ENCODE measurements around the gene SUOX. TPM values are rescaled to one million over a fixed set of nuclear protein-coding genes. Genes with fewer than 3 reads are reported as not detected.

The SUOX gene
- total RNA-seq, 1 donor from 2014 or later: 12.9 TPM

DNA sequence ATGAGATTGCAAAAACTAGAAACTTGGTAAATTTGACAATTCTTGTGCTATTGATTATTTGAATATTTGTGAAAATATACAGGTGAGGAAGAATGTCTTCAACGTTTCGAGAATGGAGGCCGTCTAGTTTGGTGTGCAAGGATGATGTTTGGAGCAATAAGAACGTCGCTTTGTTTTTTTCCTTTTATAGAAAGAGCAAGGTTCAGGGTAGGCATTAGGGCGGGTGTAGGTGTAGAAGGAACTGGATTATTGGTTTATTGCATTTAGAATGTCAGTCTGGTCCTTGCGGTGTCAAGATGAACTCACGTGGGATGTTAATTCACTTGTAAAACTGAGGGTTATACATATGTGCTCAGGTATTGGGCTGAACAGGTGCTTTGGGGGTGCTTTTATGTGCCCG is 45.8 kb downstream of the SUOX start:
- H3K4me3 ChIP-seq (ENCODE audit: low read depth, low read length): peak overlapping the region; percentile 90
- TF ChIP-seq, protein P1, sequence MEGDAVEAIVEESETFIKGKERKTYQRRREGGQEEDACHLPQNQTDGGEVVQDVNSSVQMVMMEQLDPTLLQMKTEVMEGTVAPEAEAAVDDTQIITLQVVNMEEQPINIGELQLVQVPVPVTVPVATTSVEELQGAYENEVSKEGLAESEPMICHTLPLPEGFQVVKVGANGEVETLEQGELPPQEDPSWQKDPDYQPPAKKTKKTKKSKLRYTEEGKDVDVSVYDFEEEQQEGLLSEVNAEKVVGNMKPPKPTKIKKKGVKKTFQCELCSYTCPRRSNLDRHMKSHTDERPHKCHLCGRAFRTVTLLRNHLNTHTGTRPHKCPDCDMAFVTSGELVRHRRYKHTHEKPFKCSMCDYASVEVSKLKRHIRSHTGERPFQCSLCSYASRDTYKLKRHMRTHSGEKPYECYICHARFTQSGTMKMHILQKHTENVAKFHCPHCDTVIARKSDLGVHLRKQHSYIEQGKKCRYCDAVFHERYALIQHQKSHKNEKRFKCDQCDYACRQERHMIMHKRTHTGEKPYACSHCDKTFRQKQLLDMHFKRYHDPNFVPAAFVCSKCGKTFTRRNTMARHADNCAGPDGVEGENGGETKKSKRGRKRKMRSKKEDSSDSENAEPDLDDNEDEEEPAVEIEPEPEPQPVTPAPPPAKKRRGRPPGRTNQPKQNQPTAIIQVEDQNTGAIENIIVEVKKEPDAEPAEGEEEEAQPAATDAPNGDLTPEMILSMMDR (conservative IDR thresholded peaks at IDR 0.05; ENCODE audit: low read depth, low read length): no peak
- DNase-seq (ENCODE audit: low read depth): no peak

DNA sequence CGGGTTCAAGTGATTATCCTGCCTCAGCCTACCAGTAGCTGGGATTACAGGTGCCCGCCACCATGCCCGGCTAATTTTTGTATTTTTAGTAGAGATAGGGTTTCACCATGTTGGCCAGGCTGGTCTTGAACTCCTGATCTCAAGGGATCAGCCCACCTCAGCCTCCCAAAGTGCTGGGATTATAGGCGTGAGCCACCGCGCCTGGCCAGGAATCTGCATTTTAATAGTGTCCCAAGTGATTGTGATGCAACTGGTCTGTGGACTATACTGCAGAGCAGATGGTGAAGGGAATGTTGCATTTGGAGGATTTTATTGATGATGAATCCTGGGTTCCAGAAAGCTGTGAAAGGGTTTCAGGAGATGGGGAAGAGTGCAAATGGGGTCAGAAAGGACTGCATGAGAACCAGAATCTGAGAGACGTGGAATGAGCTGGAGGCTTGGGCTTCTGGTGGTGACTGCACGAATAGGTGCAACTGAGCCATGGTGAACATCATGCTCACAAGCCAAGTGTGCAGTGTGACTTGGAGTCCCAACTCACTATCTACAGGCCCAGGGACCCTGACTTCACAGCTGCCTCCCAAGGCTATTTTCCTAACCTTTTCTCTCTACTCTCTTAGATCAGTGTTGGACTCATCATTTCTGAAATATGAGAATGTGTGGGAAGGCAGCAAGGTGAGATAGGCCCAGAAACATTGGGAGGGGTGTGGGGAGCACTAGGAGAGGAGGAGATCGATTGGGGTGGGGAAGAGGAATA is 49.1 kb downstream of the SUOX start:
- TF ChIP-seq, protein P1 (conservative IDR thresholded peaks at IDR 0.05; ENCODE audit: low read depth, low read length): no peak
- no peak overlapping the region for H3K4me3 ChIP-seq (ENCODE audit: low read depth, low read length)
- DNase-seq (ENCODE audit: low read depth): no peak

DNA sequence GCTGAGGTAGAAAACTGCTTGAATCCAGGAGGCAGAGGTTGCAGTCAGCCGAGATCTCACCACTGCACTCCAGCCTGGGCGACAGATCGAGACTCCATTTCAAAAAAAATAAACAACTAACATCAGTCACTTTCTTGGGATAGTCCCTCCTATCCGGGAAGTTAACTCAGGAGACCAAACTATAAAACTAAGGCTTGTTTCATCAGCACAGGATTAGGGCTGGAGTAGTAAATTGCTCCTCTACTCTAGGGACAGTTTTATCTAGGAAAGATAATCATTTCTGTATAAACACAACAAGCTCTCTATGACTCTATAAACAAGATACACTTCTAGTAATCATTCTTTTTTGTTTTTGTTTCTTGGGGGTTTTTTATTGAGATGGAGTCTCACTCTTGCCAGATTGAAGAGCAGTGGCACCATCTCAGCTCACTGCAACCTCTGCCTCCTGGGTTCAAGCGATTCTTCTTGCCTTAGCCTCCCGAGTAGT is 56.4 kb downstream of the SUOX start:
- no peak for DNase-seq (ENCODE audit: low read depth)
- no peak overlapping the region for H3K4me3 ChIP-seq (ENCODE audit: low read depth, low read length)
- TF ChIP-seq, protein P1 (conservative IDR thresholded peaks at IDR 0.05; ENCODE audit: low read depth, low read length): no peak

Other genes starting within 250 kb of the SUOX start
- gene SARNP, start 179.6 kb upstream of the SUOX start, total RNA-seq: 155 and 203 TPM in 2 replicates
- 40.5 and 47.1 TPM in 2 replicates for gene ORMDL2, start 179.2 kb upstream of the SUOX start, total RNA-seq
- 24.7 and 41.5 TPM in 2 replicates for gene DNAJC14, start 167.7 kb upstream of the SUOX start, total RNA-seq
- 1.2 and 1.3 TPM in 2 replicates for gene MMP19, start 154.3 kb upstream of the SUOX start, total RNA-seq
- gene PYM1, start 69.4 kb upstream of the SUOX start, total RNA-seq: 49.2 and 56.0 TPM in 2 replicates
- 44.3 and 272 TPM in 2 replicates for gene DGKA, start 66.1 kb upstream of the SUOX start, total RNA-seq
- 1.4 and 3.7 TPM in 2 replicates for gene PMEL, start 31.2 kb upstream of the SUOX start, total RNA-seq
- gene CDK2, start 30.4 kb upstream of the SUOX start, total RNA-seq: 62.0 and 81.2 TPM in 2 replicates
- 50.1 and 61.5 TPM in 2 replicates for gene RAB5B, start 23.2 kb upstream of the SUOX start, total RNA-seq
- 0.94 and 3.1 TPM in 2 replicates for gene IKZF4, start 23.8 kb downstream of the SUOX start, total RNA-seq
- gene RPS26, start 44.6 kb downstream of the SUOX start, total RNA-seq: 3,534 and 3,636 TPM in 2 replicates
- 14.3 and 24.2 TPM in 2 replicates for gene ERBB3, start 82.9 kb downstream of the SUOX start, total RNA-seq
- gene PA2G4, start 107.3 kb downstream of the SUOX start, total RNA-seq: 230 and 332 TPM in 2 replicates
- gene RPL41, start 119.4 kb downstream of the SUOX start, total RNA-seq: 3,901 and 5,792 TPM in 2 replicates
- 1.8 and 2.7 TPM in 2 replicates for gene ZC3H10, start 121.0 kb downstream of the SUOX start, total RNA-seq
- gene ESYT1, start 131.0 kb downstream of the SUOX start, total RNA-seq: 384 and 464 TPM in 2 replicates
- 119 and 133 TPM in 2 replicates for gene MYL6B, start 155.3 kb downstream of the SUOX start, total RNA-seq
- gene MYL6, start 161.1 kb downstream of the SUOX start, total RNA-seq: 3,822 and 3,955 TPM in 2 replicates
- gene SMARCC2, start 192.2 kb downstream of the SUOX start, total RNA-seq: 34.9 and 43.9 TPM in 2 replicates
- 25.1 and 48.4 TPM in 2 replicates for gene RNF41, start 224.6 kb downstream of the SUOX start, total RNA-seq
- 22.7 and 60.8 TPM in 2 replicates for gene NABP2, start 227.1 kb downstream of the SUOX start, total RNA-seq
- not detected in 2 replicates for gene SLC39A5, start 232.8 kb downstream of the SUOX start, total RNA-seq

All from epithelial cell of proximal tubule (primary cell).